Spleen (tissue), 11 donors: Measurements from ENCODE around the gene KCTD5. TPM values are rescaled to one million over a fixed set of nuclear protein-coding genes. Genes with fewer than 3 reads are reported as not detected.

Source experiments
- DNase-seq: peaks from one replicate; pipeline ENCODE4 v3.0.0-alpha.2; 2020
- H3K27ac ChIP-seq, 8 donors: fragments of 200-600 bp; sonication (generic) in 7 of 8; 1 replicate in 4 of 8; 2 replicates in 4 of 8; pipeline versions ENCODE4 v1.5.0 to v1.8.0; 2016 to 2021; ENCODE audit warnings: inconsistent platforms in 4 of 8, mild to moderate bottlenecking in 4 of 8, moderate library complexity in 1 of 8
- H3K27me3 ChIP-seq, 7 donors: fragments of 200-600 bp; sonication (generic) in 6 of 7; replicated peaks in 1 of 7; 1 replicate in 4 of 7; 2 replicates in 3 of 7; pipeline versions ENCODE4 v1.5.0 to v1.8.0; 2016 to 2021; ENCODE audit warnings: inconsistent platforms in 3 of 7, mild to moderate bottlenecking in 1 of 7
- H3K36me3 ChIP-seq, 6 donors: fragments of 200-600 bp; sonication (generic) in 5 of 6; 1 replicate in 4 of 6; 2 replicates in 2 of 6; pipeline versions ENCODE4 v1.5.0 to v1.8.0; 2016 to 2021; ENCODE audit warnings: inconsistent platforms in 2 of 6
- H3K4me1 ChIP-seq, 6 donors: fragments of 200-600 bp; sonication (generic) in 5 of 6; 1 replicate in 3 of 6; 2 replicates in 3 of 6; pipeline versions ENCODE4 v1.5.0 to v1.8.0; 2016 to 2021; ENCODE audit warnings: inconsistent platforms in 3 of 6
- H3K4me3 ChIP-seq, 8 donors: fragments of 200-600 bp; sonication (generic) in 7 of 8; 1 replicate in 4 of 8; 2 replicates in 4 of 8; pipeline versions ENCODE4 v1.5.0 to v1.8.0; 2016 to 2021; ENCODE audit warnings: inconsistent platforms in 4 of 8, mild to moderate bottlenecking in 4 of 8, moderate library complexity in 2 of 8
- H3K9me3 ChIP-seq, 8 donors: fragments of 200-600 bp; sonication (generic) in 7 of 8; 1 replicate in 4 of 8; 2 replicates in 4 of 8; pipeline versions ENCODE4 v1.5.0 to v1.8.0; 2016 to 2021; ENCODE audit warnings: inconsistent platforms in 4 of 8
- POLR2A ChIP-seq, 3 donors: fragments of 450-650 bp; IDR thresholded peaks; one replicate each; pipeline ENCODE4 v1.5.1; 2017; ENCODE audit warnings: antibody characterized with exemption in 3 of 3, mild to moderate bottlenecking in 1 of 3
- POLR2AphosphoS5 ChIP-seq, 3 donors: sonication (generic); formaldehyde crosslinking; IDR thresholded peaks; one replicate each; pipeline ENCODE4 v1.5.1; 2017; ENCODE audit warnings: antibody characterized with exemption in 3 of 3
- WGBS, 5 donors: extraction: QIAGEN DNeasy Blood & Tissue Kit in 3 of 5; methylation state at CpG; one replicate each; pipeline versions ENCODE4 v1.1.5 to v1.1.7; 2013 to 2018; 5-methylcytosine and 5-hydroxymethylcytosine counted together
- intact Hi-C: fragments of 100-400 bp; cut with DNase I; formaldehyde crosslinking; loops from one replicate; pipeline ENCODE4 v1.15.0; 2023; ENCODE audit warnings: low total_unique reads
- polyA plus RNA-seq, 3 donors: library from polyadenylated mRNA; stranded (reverse); fragments of 200-250 nt; gene quantifications; one replicate each; pipeline ENCODE4 v1.2.1, GENCODE V29; 2013
- total RNA-seq, 7 donors: library from RNA; depleted of rRNA in 3 of 7; stranded (reverse); fragments of >200 nt in 3 of 7; fragmentation: NEBNext Ultra II Directional in 4 of 7; extraction: Animal tissue kit (Norgen Biotek cat#: 25700) in 4 of 7; gene quantifications; one replicate each; pipeline versions ENCODE4 v1.1.0 to v1.2.1, GENCODE V29; 2016 to 2021
- TF ChIP-seq, protein P1 (sequence below), 11 experiments: fragments of 200-600 bp in 7 of 11; fragments of 450-650 bp in 4 of 11; sonication (generic) in 4 of 11; IDR thresholded peaks in 8 of 11; conservative IDR thresholded peaks in 3 of 11; 1 replicate in 7 of 11; 2 replicates in 4 of 11; pipeline versions ENCODE4 v1.4.0 to v1.8.0; 2016 to 2021; ENCODE audit warnings: antibody characterized with exemption in 11 of 11, inconsistent platforms in 4 of 11, mild to moderate bottlenecking in 1 of 11
- donor health status: healthy with polysubstance abuse.
- donor health status: DM: no; HTN: no; CAD: no; lungs with moderate emphysema.
- donor health status: DM: no; HTN: no; CAD: no.
- donor health status: Bipolar disorder and iron deficiency.
- donor health status: healthy.
- donor health status: DM: no; HTN: no; CAD: no.
- donor health status: DM: yes; HTN: yes; CAD: no.

The KCTD5 gene
- total and polyA plus RNA-seq, 10 donors: 13.1 to 32.1 (median 26.5) TPM

GRCh38 chr16:2736476-2737237 lies 54.3 kb downstream of the KCTD5 start:
- Histone ChIP-seq H3K4me1 (no peaks in the 10 kb centered on the region), H3K4me3 (no peak overlapping the region), H3K36me3 (no peaks in the 10 kb centered on the region), H3K9me3 (no peaks in the 10 kb centered on the region), H3K27ac (no peak overlapping the region), H3K27me3 (peaks cover 0 to 14% (median 0%) of the 10 kb centered on the region in 7 donors)
- TF ChIP-seq POLR2AphosphoS5 (IDR thresholded peaks at IDR 0.05) (no peak), POLR2A (IDR thresholded peaks at IDR 0.05) (no peak)
- TF ChIP-seq, protein P1, sequence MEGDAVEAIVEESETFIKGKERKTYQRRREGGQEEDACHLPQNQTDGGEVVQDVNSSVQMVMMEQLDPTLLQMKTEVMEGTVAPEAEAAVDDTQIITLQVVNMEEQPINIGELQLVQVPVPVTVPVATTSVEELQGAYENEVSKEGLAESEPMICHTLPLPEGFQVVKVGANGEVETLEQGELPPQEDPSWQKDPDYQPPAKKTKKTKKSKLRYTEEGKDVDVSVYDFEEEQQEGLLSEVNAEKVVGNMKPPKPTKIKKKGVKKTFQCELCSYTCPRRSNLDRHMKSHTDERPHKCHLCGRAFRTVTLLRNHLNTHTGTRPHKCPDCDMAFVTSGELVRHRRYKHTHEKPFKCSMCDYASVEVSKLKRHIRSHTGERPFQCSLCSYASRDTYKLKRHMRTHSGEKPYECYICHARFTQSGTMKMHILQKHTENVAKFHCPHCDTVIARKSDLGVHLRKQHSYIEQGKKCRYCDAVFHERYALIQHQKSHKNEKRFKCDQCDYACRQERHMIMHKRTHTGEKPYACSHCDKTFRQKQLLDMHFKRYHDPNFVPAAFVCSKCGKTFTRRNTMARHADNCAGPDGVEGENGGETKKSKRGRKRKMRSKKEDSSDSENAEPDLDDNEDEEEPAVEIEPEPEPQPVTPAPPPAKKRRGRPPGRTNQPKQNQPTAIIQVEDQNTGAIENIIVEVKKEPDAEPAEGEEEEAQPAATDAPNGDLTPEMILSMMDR (IDR thresholded peaks at IDR 0.05 in 8 of 11, conservative IDR thresholded peaks at IDR 0.05 in 3 of 11): no peak
- intact Hi-C loops: no loop called here
- WGBS, 5 donors: 91 to 95% (median 92%) methylated on average over 9 to 11 of the region's 11 CpGs
- DNase-seq: peak; percentile 28

DNA sequence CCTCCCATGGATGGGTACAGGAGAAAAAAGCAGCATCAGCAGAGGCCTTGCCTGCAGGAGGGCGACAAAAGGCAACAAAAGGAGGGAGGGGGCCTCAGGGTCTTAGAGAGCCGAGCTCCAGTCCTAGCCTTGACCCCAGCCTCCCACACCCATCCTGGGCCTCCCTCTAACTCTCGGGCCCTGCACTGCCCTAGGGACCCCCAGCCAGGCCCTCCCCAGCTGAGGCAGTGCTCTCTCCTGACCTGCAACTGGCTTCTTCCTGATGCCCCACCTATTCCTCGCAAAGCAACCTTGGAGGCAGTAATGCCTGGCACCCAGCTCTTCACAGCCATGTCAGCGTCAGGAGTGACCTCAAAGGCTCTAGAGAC lies 54.9 kb downstream of the KCTD5 start:
- TF ChIP-seq POLR2A (IDR thresholded peaks at IDR 0.05) (no peak), POLR2AphosphoS5 (IDR thresholded peaks at IDR 0.05) (no peak)
- Histone ChIP-seq H3K27me3 (peaks cover 0 to 14% (median 0%) of the 10 kb centered on the region in 7 donors), H3K27ac (no peak overlapping the region), H3K36me3 (no peaks in the 10 kb centered on the region), H3K9me3 (no peaks in the 10 kb centered on the region), H3K4me1 (no peaks in the 10 kb centered on the region), H3K4me3 (no peak overlapping the region)
- WGBS, 5 donors: 66 to 81% (median 73%) methylated on average over 3 to 5 of the region's 5 CpGs
- DNase-seq: peak; percentile 30
- intact Hi-C loops: no loop called here

- no peak for DNase-seq
- H3K9me3 ChIP-seq: no peaks in the 10 kb centered on the region
- no peak overlapping the region for H3K4me3 ChIP-seq
- no peaks in the 10 kb centered on the region for H3K36me3 ChIP-seq
- intact Hi-C loops: no loop called here
- TF ChIP-seq POLR2A (IDR thresholded peaks at IDR 0.05) (no peak), POLR2AphosphoS5 (IDR thresholded peaks at IDR 0.05) (no peak)
- TF ChIP-seq, protein P1 (IDR thresholded peaks at IDR 0.05 in 8 of 11, conservative IDR thresholded peaks at IDR 0.05 in 3 of 11): no peak
- H3K27ac ChIP-seq: no peak overlapping the region
- 71 to 83% (median 78%) methylated on average over 6 to 7 of the region's 7 CpGs for WGBS, 5 donors
- no peaks in the 10 kb centered on the region for H3K4me1 ChIP-seq
- H3K27me3 ChIP-seq: peaks cover 0 to 14% (median 0%) of the 10 kb centered on the region in 7 donors
These were observed 55.6 kb downstream of the KCTD5 start for GRCh38 chr16:2737895-2738418.

DNA sequence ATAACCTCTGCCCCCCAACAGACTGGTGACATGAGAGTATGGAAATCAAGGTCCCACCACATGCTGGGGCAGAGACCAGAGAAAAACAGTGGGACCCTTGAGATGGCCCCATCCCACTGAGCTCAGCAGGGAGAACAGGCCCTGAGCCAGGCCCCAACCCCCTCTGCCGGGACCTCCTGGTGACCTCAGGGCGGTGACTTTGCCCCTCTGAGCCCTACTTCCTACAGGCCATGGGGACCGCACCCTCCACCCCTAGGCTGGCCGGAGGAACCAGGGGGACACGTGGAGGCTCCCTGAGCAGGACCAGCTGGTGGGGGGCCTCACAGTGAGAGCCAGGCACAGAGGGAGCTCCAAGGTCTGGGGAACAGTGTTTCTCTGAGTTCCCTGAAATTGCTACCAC lies 56.3 kb downstream of the KCTD5 start:
- WGBS, 5 donors: 78 to 85% (median 80%) methylated on average over 2 to 5 of the region's 5 CpGs
- intact Hi-C loops: no loop called here
- Histone ChIP-seq H3K27ac (no peak overlapping the region), H3K4me3 (no peak overlapping the region), H3K9me3 (no peaks in the 10 kb centered on the region), H3K36me3 (no peaks in the 10 kb centered on the region), H3K4me1 (no peaks in the 10 kb centered on the region), H3K27me3 (peaks cover 0 to 11% (median 0%) of the 10 kb centered on the region in 7 donors)
- peak; percentile 39 for DNase-seq
- TF ChIP-seq POLR2AphosphoS5 (IDR thresholded peaks at IDR 0.05): no peak
- no peak for TF ChIP-seq POLR2A (IDR thresholded peaks at IDR 0.05)
- TF ChIP-seq, protein P1 (IDR thresholded peaks at IDR 0.05 in 8 of 11, conservative IDR thresholded peaks at IDR 0.05 in 3 of 11): no peak
